GM20000 (cell line): ENCODE data around the gene ERCC4.

Experiments used
- DNase-seq: peaks from one replicate; pipeline ENCODE4 v3.0.0; 2012; ENCODE audit warnings: low spot score
- TF ChIP-seq, protein P1 (sequence below): IDR thresholded peaks from 2 replicates; pipeline ENCODE4 v1.5.1; 2012; ENCODE audit warnings: mild to moderate bottlenecking, control low read depth; ENCODE audit errors: extremely low read depth, missing control alignments

Gene ERCC4

GRCh38 chr16:13911871-13912270 is 8.1 kb upstream of the ERCC4 start:
- DNase-seq: no peak
- TF ChIP-seq, protein P1, sequence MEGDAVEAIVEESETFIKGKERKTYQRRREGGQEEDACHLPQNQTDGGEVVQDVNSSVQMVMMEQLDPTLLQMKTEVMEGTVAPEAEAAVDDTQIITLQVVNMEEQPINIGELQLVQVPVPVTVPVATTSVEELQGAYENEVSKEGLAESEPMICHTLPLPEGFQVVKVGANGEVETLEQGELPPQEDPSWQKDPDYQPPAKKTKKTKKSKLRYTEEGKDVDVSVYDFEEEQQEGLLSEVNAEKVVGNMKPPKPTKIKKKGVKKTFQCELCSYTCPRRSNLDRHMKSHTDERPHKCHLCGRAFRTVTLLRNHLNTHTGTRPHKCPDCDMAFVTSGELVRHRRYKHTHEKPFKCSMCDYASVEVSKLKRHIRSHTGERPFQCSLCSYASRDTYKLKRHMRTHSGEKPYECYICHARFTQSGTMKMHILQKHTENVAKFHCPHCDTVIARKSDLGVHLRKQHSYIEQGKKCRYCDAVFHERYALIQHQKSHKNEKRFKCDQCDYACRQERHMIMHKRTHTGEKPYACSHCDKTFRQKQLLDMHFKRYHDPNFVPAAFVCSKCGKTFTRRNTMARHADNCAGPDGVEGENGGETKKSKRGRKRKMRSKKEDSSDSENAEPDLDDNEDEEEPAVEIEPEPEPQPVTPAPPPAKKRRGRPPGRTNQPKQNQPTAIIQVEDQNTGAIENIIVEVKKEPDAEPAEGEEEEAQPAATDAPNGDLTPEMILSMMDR: no peak

DNA sequence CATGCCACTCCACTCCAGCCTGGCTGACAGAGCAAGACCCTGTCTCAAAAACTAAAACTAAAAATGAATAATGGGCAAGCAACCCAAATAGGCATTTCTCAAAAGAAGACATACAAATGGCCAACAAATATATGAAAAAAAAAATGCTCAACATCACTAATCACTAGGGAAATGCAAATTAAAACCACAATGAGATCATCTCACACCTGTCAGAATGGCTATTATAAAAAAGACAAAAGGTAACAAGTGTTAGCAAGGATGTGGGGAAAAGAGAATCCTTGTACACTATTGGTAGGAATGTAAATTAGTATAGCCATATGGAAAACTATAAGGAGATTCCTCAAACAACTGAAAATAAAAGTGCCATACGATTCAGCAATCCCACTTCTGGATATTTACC is 7.1 kb upstream of the ERCC4 start:
- TF ChIP-seq, protein P1: no peak
- DNase-seq: no peak

GRCh38 chr16:13913374-13914292 is 6.3 kb upstream of the ERCC4 start:
- TF ChIP-seq, protein P1: no peak
- no peak for DNase-seq

DNA sequence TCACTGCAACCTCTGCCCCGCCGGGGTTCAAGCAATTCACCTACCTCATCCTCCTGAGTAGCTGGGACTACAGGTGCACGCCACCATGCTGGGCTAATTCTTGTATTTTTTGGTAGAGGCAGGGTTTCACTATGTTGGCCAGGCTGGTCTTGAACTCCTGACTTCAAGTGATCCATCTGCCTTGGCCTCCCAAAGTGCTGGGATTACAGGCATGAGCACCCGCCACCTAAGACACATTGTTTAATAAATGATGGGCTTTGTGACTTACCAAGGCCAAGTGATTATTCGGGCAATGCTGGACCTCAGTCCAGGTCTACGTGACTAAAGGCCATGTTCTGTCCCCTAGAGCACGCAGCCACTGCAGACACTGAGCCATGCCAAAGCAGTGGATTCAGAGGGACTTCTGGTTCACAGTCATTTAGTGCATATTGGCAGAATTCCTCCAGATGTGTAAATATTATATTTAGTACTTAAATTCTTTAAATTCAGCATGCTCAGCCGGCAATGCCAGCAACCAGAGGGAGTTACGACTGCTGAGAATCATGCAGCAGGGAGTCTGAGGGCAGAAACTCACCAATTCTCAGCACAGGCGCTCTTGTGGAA is 4.8 kb upstream of the ERCC4 start:
- no peak for DNase-seq
- TF ChIP-seq, protein P1: no peak

DNA sequence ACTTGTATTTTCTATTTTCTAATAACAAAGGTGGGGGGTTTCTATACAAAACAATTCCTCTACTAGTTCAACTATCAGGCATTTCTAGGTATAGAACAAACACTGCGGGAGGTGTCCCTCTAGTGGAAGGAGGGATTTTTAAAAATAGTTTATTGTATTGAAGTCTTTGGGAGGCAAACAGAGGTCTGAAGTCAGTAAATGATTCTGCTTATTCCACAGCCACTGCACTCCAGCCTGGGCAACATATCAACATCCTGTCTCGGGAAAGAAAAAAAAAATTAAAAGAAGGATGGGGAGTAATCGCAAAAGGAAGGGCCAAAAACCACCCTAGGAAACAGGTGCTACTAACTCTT is 648 bp upstream of the ERCC4 start:
- DNase-seq: peak; percentile 38

DNA sequence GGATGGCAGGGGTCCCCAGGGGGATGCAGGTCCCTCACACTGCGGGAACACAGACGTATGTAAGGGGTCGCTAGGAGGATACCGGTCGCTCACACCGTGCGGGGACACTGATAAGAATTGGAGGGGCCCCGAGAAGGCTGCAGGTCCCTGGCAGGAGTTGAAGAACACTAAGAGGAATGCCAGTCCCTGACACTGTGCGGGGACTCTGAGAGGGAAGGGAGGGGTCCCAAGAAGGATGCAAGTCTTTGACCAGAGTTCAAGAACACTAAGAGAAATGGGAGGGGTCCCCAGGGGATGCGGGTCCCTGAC is 510 bp downstream of the ERCC4 start:
- TF ChIP-seq, protein P1: no peak
- DNase-seq: no peak

More for the DNA sequence above, 648 bp upstream of the ERCC4 start:
- TF ChIP-seq, protein P1: peak; percentile 32

- DNase-seq: no peak
- TF ChIP-seq, protein P1: no peak
Observed at GRCh38 chr16:13921328-13921727, 1.4 kb downstream of the ERCC4 start.
